ENCODE data around the gene TRAPPC13. TPM values are rescaled to one million over a fixed set of nuclear protein-coding genes. Genes with fewer than 3 reads are reported as not detected.

The TRAPPC13 gene
- total and polyA plus RNA-seq, 2 of the 13 experiments (the other 11 are each of a cell fraction or from before 2014, with no cell fraction given), result 8.4 to 19.6 TPM

- Histone ChIP-seq H3K9ac (ENCODE audit: insufficient read depth, low read depth, low read length) (no peak overlapping the region), H4K20me1 (ENCODE audit: insufficient read depth, low read length) (no peaks in the 10 kb centered on the region), H3K4me3 (replicated peaks in 1 of 3; ENCODE audit: insufficient read depth in 1 of 3, low read depth in 2 of 3, low read length in 3 of 3) (no peak overlapping the region), H3K36me3 (replicated peaks in 1 of 2; ENCODE audit: control insufficient read depth in 1 of 2, insufficient read depth in 2 of 2, low read length in 2 of 2) (peaks cover 0 to 6% of the 10 kb centered on the region in 2 experiments; a peak in 3 of 5 replicates), H3K4me1 (ENCODE audit: insufficient read depth, low read length) (peaks cover 16% of the 10 kb centered on the region), H2AFZ (ENCODE audit: low read length) (no peak overlapping the region), H3K79me2 (ENCODE audit: insufficient read depth, low read length) (no peaks in the 10 kb centered on the region), H3K9me3 (ENCODE audit: low read length) (no peaks in the 10 kb centered on the region), H3K27ac (ENCODE audit: extremely low read length, insufficient read depth, low read length) (no peak overlapping the region), H3K27me3 (ENCODE audit: control insufficient read depth in 1 of 2, insufficient read depth in 2 of 2, low read length in 2 of 2) (no peaks in the 10 kb centered on the region), H3K4me2 (ENCODE audit: low read depth, low read length) (no peak overlapping the region)
- DNase-seq (ENCODE audit: low spot score) (no peak), FAIRE-seq (no peak), ATAC-seq (no peak)
- no peak for TF ChIP-seq SMARCE1 (IDR thresholded peaks at IDR 0.05; ENCODE audit: borderline replicate concordance)
- TF ChIP-seq SALL2 (CRISPR knock-in tag; IDR thresholded peaks at IDR 0.05), result no peak
- no peak for TF ChIP-seq ZNF407 (CRISPR knock-in tag; IDR thresholded peaks at IDR 0.05; ENCODE audit: not compliant biosample characterization)
- no peak for TF ChIP-seq PCBP1 (IDR thresholded peaks at IDR 0.05; ENCODE audit: borderline replicate concordance, low read depth, low read length)
- TF ChIP-seq TIGD3 (CRISPR knock-in tag; IDR thresholded peaks at IDR 0.05; ENCODE audit: borderline replicate concordance), result no peak
- TF ChIP-seq YEATS4 (CRISPR knock-in tag; IDR thresholded peaks at IDR 0.05; ENCODE audit: borderline replicate concordance), result no peak
- TF ChIP-seq RBM39 (IDR thresholded peaks at IDR 0.05; ENCODE audit: low read depth, low read length, poor library complexity, severe bottlenecking), result no peak
- TF ChIP-seq ZNF691 (CRISPR knock-in tag; IDR thresholded peaks at IDR 0.05; ENCODE audit: borderline replicate concordance, low read depth), result no peak
- no peak for TF ChIP-seq ZBTB8A (CRISPR knock-in tag; IDR thresholded peaks at IDR 0.05; ENCODE audit: borderline replicate concordance, low read depth)
- TF ChIP-seq ZNF674 (CRISPR knock-in tag; IDR thresholded peaks at IDR 0.05; ENCODE audit: low read depth), result no peak
- in situ Hi-C loops (cut with HindIII; ENCODE audit: extremely low pct_ligation_motif_present, low pct_unique_long_range_greater_than_20kb) (no loop called here), intact Hi-C loops (cut with micrococcal nuclease; ENCODE audit: unreplicated experiment) (no loop called here)
- BruUV-seq (replicated peaks), result no TSS peak
- 94% methylated on average over 2 of the region's 2 CpGs for WGBS (ENCODE audit: low lambda C conversion rate)
- POLR2A ChIA-PET, result no interaction called here
- CTCF ChIA-PET (ENCODE audit: low intra/inter-chr PET ratio, low total read pairs), result no interaction called here
Measured at GRCh38 chr5:65704621-65705239, 79.9 kb downstream of the TRAPPC13 start.
